Activated CD4-positive, CD25-positive, alpha-beta regulatory T cell treated with anti-CD3 and anti-CD28 coated beads, Interleukin-2, amount 50 U/mL, for 72 hours (primary cell): ENCODE measurements around the gene FHAD1.
"Not testable (repeated sequence)": the region's sequence is repeated elsewhere in the genome, so short reads cannot be mapped to it uniquely, and the experiment has no call there.

Experiments
- DNase-seq: peaks from one replicate; pipeline ENCODE4 v3.0.0; 2021

Gene FHAD1

GRCh38 chr1:15279576-15280230, 32.7 kb downstream of the FHAD1 start:
- no peak for DNase-seq

DNA sequence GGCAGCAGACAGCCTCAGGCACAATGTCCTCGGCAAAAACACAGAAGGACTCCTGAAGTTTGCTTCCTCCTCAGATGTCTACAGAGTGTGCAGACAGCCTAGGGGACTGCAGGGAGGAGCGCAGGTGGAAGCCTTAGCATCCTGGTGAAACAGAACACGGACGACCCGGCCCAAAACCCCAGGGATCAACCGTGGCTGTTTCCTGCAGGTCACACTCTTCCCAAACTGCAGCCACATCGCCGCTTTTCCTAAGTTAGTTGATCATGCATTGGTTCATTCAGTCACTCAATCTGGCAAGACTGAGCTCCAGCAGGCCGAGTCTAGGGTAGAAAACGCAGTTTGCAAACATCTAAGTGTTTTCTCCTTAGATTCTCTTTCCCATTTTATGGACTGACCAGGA, 33.4 kb downstream of the FHAD1 start:
- DNase-seq, result no peak

DNA sequence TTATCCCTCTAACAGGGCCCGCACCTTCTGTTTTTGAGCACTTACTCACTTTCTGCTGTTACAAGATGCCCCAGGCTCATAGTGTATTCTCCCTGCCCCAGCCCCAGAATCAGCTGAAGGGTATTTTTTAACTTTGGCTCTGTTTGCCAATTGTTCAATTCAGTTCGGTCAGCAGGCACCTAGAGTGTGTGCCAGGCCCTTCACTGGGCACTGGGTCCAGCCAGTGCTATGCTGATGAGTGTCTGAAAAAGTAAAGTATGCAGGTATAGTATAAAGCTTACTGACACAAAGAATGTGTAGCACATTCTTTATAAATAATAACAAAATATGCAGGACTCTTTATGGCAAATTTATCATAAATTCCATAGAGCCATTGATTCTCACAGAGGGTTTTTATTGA, 35.0 kb downstream of the FHAD1 start:
- DNase-seq, result no peak

DNA sequence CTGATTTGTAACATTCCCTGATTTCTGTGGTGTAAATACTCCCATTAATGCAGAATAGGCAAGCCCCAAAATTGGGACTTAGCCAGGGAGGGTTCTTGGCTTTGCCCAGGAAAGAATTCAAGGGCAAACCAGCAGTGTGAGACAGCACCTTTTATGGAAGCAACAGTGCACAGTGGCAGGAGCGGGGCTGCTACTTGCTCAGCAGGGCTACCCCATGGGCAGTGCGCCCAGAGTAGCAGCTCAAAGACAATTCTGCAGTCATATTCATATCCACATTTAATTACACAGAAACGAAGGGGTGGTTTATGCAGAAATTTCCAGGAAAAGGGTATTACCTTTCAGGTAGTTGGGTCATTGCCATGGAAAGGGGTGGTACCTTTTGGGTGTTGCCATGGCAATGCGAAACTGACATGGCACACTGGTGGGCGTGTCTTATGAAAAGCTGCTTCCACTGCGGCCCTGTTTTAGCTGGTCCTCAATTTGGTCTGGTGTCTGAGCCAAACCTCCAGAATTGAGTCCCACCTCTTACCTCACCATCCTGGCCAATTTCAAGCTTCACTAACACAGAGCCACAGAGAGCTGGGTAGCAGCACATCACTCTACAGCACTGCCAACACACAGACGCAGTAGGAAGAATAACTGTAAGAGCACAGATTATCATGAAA, 35.9 kb downstream of the FHAD1 start:
- DNase-seq, result no peak

DNA sequence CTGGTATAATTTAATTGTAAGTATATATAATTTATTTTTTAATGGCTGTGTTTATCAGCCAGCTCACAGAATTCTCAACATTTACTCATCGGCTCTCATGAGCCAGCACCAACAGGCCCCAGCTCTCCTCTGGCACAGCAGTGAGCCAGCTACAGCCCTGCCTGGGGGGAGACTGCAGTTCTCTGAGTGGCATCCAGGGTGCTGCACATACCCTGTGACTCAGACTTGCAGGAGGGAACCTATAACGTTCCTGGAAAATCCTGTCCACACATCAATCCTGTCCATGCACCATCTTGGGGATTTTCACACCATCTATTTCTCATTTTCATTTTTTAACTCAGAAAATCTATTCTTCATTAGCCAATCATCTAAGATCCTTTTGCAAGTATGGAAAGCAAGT, 36.5 kb downstream of the FHAD1 start:
- DNase-seq, result no peak

DNA sequence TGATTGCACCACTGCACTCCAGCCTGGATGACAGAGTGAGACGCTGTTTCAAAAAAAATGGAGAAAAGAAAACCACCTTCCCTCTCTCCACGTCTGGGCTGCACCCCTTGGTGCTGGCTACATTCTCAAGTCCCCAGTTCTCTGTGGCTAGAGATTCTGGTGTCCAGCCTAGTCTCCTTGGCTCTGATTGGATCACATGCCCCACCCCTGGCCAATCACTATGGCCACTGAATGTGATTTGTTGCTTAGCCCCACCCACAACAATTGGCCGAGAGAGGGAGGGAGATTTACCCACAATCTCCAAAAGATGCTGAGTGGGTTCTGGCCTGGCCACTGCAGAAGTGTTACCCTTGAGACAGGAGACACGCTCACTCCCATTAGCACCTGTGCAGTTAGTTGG, 39.4 kb downstream of the FHAD1 start:
- DNase-seq, result no peak

GRCh38 chr1:15287035-15287979, 40.3 kb downstream of the FHAD1 start:
- DNase-seq, result no peak

DNA sequence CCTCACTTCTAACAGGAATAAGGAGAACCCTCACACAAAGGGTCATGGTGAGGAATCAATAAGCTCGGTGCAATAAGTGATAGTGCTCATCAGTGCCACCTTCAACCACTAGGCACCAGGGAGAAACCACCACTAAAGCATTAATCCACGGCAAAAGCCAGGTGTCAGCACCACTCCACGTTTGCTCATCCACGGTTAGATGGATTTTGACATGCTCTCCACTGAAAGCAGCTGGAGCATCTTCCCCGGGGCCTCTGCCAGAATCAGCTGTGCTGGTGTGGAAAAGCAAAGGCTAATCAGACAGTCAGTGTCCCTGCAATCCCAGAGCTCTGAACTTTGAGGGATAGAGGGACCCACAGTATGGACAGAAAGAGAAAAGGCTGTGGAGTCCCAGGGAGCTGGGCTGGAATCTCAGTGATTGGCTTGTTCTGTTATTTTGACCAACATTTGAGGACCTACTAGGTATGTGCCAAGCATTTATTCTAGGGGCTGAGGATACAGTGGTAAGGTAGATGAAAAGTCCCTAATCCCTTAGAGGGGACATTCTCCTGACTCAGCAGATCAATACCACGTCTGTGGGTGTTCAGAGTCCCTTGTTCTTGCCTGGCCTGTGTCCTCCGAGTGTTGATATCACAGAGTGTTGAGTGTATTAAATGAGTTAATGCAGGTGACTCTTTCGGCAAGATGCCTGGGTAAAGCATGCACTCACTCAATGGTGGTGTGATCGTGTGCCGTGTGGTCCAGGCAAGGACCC, 41.3 kb downstream of the FHAD1 start:
- DNase-seq, result no peak

DNA sequence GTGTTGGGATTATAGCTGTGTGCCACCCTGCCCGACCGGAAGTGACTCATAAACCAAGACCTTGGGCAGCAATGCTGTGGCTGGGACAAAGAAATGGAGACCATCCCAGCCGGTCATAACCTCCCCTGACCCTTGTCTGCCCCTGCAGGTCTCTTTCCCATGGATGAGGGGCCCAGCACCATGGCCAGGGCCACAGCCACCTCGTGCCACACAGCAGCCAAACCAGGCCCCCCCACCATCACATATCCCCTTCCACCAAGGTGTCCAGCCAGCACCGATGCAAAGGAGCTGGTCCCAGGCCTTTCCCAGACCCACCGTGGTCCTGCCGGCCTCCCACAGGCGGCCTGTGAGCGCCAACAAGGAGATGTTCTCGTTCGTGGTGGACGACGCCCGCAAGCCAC, 42.2 kb downstream of the FHAD1 start:
- DNase-seq, result no peak

GRCh38 chr1:15290382-15290781, 43.4 kb downstream of the FHAD1 start:
- no peak for DNase-seq

DNA sequence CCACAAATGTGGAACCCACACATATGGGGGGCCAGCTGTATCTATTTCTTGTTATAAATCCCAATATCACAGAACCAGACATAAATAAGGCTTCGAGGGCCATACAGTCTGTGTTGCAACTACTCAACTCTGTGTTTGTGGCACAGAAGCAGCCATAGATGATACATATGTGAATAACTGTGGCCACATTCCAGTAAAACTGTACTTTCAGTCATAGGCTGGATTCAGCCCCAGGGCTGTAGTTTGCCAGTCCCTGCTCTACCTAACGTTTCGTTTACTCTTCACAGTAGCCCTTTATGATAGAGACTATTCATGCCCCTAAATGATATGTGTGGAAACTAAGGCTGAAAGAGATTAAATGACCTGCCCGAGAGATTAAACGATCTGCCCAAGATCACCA, 48.7 kb downstream of the FHAD1 start:
- no peak for DNase-seq

DNA sequence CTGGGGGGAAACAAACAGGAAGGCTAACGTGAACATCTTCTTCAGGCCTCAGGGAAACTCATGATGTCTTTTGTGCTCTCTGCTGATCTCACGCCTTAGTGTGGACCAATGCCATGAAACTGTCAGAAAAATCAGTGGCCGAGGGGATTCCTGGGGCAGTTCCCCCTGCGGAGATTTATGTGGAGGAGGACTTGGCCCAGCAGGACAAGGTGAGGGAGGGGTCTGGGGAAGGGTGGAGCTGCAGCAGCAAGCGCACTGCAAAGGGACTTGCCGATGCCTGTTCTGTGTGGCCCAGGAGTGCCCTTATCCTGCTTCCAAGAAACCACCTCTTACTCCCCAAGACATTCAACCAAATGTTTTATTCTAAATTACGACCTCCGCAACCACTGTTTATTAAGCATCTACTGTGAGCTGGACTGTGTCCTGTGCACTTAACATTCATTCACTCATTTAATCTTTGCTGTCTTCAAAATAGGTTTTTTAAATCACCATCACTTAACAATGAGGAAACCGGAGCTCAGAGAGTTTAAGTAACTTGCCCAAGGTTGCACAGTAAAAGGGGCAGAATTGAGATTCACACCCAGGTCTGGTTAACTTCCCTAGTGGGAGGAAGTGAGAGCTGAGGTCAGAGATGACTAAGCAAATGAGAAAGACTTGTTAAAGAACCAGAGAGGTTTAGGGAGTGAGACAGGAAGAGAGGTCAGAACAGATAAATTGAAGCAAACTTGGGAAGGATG, 49.7 kb downstream of the FHAD1 start:
- no peak for DNase-seq

DNA sequence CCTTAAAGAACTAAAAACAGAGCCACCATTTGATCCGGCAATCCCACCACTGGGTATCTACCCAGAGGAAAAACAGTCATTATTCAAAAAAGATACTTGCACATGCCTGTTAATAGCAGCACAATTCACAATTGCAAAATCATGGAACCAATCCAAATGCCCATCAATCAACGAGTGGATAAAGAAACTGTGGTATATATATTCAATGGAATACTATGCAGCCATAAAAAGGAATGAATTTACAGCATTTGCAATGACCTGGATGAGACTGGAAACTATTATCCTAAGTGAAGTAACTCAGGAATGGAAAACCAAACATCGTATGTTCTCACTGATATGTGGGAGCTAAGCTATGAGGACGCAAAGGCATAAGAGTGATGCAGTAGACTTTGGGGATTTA, 51.0 kb downstream of the FHAD1 start:
- not testable (repeated sequence) for DNase-seq

DNA sequence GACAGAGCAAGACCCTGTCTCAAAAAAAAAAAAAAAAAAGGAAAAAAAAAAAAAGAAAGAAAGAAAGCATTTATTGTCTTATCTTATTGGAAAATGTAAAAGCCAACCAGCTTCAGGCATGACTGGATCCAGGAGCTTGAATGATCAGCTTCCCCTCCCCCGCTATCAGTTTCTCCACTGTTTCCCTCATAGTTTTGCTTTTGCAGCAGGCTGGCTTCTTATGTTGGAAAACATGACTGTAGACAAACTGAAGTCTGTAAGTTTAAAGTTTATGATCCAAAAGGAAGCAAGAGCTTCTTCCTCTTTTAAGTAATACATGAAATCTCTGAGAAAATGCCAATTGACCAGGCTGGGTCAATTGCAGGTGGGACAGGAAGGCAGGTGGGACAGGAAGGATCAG, 52.2 kb downstream of the FHAD1 start:
- DNase-seq, result no peak

DNA sequence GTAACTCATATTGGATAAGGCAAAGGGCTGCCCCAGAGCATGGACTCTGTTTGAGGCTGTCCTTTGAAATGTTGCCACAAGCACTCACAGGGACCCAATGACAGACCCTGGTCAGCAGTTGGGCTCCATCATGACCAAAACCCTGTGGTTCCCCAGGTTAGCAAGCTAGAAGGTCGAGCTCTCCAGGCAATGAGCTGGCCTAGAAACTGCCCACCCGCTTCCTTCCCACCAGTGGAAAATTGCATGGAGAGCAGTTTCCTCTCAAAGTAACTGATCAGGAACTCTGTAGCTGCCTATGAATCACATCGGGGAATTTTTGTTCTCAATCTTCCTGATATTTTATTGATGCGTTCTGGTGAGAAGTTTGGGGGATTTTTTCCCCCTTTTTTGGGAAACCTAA, 52.8 kb downstream of the FHAD1 start:
- no peak for DNase-seq

DNA sequence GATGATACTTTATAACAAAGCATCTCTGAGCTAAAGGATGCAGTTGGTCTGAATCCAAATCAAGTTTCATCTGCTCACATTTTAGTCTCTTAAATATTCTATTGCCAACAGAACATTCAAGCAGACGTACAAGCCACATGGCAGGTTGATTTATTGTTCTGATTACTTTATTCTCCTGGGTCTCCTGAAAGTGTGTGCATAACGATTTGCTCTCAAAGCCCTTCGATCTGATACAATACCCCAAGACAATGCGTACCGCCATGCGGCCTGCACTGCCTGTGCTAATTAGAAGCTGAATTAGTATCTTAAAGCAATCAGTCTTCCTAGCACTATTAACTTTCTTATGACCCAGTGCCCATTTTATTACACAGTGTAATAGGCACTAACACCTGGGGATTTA, 56.9 kb downstream of the FHAD1 start:
- no peak for DNase-seq

GRCh38 chr1:15304708-15305467, 57.9 kb downstream of the FHAD1 start:
- peak; percentile 74 for DNase-seq

DNA sequence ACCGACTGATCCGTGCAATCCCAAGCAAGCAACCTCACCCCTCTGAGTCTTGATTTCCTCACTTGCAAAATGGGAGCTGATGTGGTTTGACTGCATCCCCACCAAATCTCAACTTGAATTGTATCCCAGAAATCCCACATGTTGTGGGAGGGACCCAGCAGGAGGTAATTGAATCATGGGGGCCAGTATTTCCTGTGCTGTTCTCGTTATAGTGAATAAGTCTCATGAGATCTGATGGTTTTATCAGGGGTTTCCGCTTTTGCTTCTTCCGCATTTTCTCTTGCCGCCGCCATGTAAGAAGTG, 58.4 kb downstream of the FHAD1 start:
- DNase-seq, result no peak

GRCh38 chr1:15306352-15306751, 59.3 kb downstream of the FHAD1 start:
- not testable (repeated sequence) for DNase-seq

DNA sequence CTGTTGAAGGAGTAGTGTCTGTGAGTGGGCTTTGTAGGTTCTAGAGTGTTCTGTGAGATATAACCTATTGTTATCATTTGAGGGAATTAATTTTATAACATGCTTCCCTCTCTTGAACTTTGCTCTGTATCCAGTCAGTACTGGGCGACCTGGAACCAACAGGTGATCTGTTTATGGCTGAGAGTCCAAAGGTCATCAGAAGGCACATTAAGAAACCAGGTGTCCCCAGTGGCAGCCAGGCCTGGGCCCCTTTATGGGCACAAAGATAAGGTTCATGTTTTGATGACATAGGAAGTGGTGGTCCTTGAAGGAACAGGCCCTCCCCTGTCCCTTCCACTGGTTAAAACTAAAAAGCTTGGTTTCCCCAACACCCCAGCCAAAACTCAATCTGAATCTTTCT, 61.1 kb downstream of the FHAD1 start:
- DNase-seq, result no peak

DNA sequence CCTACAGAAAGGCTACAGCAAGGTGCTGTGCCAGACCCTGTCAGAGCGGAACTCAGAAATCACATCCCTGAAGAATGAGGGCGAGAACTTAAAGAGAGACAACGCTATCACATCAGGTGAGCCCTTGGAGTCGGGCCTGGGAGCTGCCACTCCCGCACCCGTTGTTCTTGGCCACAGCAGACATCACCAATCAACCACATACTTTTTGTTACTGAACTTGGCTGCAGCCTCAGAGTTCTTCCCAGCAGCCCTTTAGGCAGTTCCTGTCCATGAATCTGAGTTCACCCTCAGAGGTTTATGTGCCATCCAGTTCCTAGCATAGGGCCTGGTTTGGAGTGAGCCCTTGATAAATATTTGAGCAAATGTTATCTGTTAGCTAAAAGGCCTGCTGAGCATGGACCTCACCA, 61.6 kb downstream of the FHAD1 start:
- no peak for DNase-seq

DNA sequence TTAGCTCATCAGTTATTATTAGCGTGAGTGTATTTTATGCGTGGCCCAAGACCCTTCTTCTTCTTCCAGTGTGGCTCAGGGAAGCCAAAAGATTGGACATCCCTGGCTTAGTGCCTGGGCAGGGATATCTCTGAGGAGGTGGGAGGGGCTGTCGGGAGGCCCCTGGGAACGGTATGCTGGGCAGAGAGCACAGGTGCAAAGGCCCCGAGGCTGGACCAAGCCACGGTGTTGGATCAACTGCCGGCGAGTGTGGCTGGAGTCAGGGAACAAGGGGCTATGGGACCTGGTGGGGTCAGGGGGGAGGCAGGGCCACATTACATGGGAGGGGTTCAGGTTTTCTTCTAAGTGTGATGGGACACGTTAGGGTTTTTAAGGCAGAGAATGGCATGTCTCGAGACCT, 62.7 kb downstream of the FHAD1 start:
- DNase-seq, result no peak
